ENCODE results near the gene HILPDA.
A peak's percentile ranks its signal among the peaks of the same experiment; 100 is the strongest.
"Not testable (repeated sequence)": the region's sequence is repeated elsewhere in the genome, so short reads cannot be mapped to it uniquely, and the experiment has no call there.

Gene HILPDA

GRCh38 chr7:128434413-128435326 is 21.0 kb upstream of the HILPDA start:
- DNase-seq: no peak

- no peak for DNase-seq
Measured at GRCh38 chr7:128435327-128435686, 20.4 kb upstream of the HILPDA start.

- no peak for DNase-seq
Measured at GRCh38 chr7:128437426-128438332, 18.0 kb upstream of the HILPDA start.

- no peak for DNase-seq
Measured at GRCh38 chr7:128442356-128442755, 13.3 kb upstream of the HILPDA start.

- DNase-seq: no peak
Measured at GRCh38 chr7:128443831-128444600, 11.7 kb upstream of the HILPDA start.

GRCh38 chr7:128446306-128446705 is 9.4 kb upstream of the HILPDA start:
- DNase-seq: no peak

GRCh38 chr7:128447941-128448564 is 7.6 kb upstream of the HILPDA start:
- no peak for DNase-seq

- no peak for DNase-seq
Measured at GRCh38 chr7:128448751-128449302, 6.9 kb upstream of the HILPDA start.

GRCh38 chr7:128450409-128450808 is 5.3 kb upstream of the HILPDA start:
- no peak for DNase-seq

GRCh38 chr7:128450913-128451312 is 4.8 kb upstream of the HILPDA start:
- DNase-seq: no peak

- no peak for DNase-seq
Measured at GRCh38 chr7:128452552-128452951, 3.1 kb upstream of the HILPDA start.

- DNase-seq: no peak
Measured at GRCh38 chr7:128453836-128454804, 1.6 kb upstream of the HILPDA start.

GRCh38 chr7:128454808-128455542 is 703 bp upstream of the HILPDA start:
- DNase-seq: no peak

- DNase-seq: no peak
Measured at GRCh38 chr7:128456255-128456725, 612 bp downstream of the HILPDA start.

GRCh38 chr7:128457385-128457784 is 1.7 kb downstream of the HILPDA start:
- not testable (repeated sequence) for DNase-seq

GRCh38 chr7:128458956-128459355 is 3.3 kb downstream of the HILPDA start:
- peak; percentile 24 for DNase-seq

- DNase-seq: peak; percentile 68
Measured at GRCh38 chr7:128459394-128459878, 3.8 kb downstream of the HILPDA start.

GRCh38 chr7:128462460-128462859 is 6.8 kb downstream of the HILPDA start:
- no peak for DNase-seq

- not testable (repeated sequence) for DNase-seq
Measured at GRCh38 chr7:128463345-128463744, 7.7 kb downstream of the HILPDA start.

- DNase-seq: not testable (repeated sequence)
Measured at GRCh38 chr7:128463933-128464332, 8.3 kb downstream of the HILPDA start.
